Sigmoid colon (tissue), 4 donors: ENCODE results near the gene GNG13.

Source experiments
- CTCF ChIP-seq, 4 experiments: fragments of 450-650 bp in 3 of 4; fragments of 200-600 bp in 1 of 4; IDR thresholded peaks; one replicate each; pipeline ENCODE4 v1.5.1; 2016 to 2019; ENCODE audit warnings: antibody characterized with exemption in 4 of 4, mild to moderate bottlenecking in 3 of 4, moderate library complexity in 2 of 4
- EP300 ChIP-seq, 4 donors: sonication (generic); formaldehyde crosslinking; IDR thresholded peaks; one replicate each; pipeline ENCODE4 v1.6.1; 2017; ENCODE audit warnings: antibody characterized with exemption in 4 of 4
- POLR2A ChIP-seq, 2 donors: fragments of 450-650 bp; IDR thresholded peaks; one replicate each; pipeline ENCODE4 v1.6.1; 2016; ENCODE audit warnings: antibody characterized with exemption in 2 of 2, mild to moderate bottlenecking in 2 of 2, moderate library complexity in 2 of 2

- no peak for TF ChIP-seq EP300 (IDR thresholded peaks at IDR 0.05)
- TF ChIP-seq CTCF (IDR thresholded peaks at IDR 0.05), result no peak
- no peak for TF ChIP-seq POLR2A (IDR thresholded peaks at IDR 0.05)
Observed at GRCh38 chr16:767743-768235, 32.7 kb downstream of the GNG13 start.
